Panc1 (cell line): ENCODE data around the gene AMZ1. TPM values are rescaled to one million over a fixed set of nuclear protein-coding genes. Genes with fewer than 3 reads are reported as not detected.

Experiments
- ATAC-seq: fragments of 200-7000 bp; cut with Tn5 transposase; 2 replicates; pipeline ENCODE4 v1.9.1; 2020; ENCODE audit warnings: mild to moderate bottlenecking, moderate library complexity
- BruUV-seq: library from RNA; stranded (reverse); fragments of 400-500 nt; replicated peaks from 2 replicates; lab custom pipeline; 2021; lab: Mats Ljungman, UMichigan
- CTCF ChIA-PET: fragments of 300-600 bp; sonication (Branson Sonifier 250); formaldehyde crosslinking; loops from one replicate; lab custom pipeline; 2022; ENCODE audit warnings: antibody characterized with exemption; lab: Charles Lee
- POLR2A ChIA-PET: fragments of 300-600 bp; sonication (Branson Sonifier 250); formaldehyde crosslinking; loops from one replicate; lab custom pipeline; 2022; ENCODE audit warnings: antibody characterized with exemption; lab: Charles Lee
- DNase-seq: peaks from one replicate; pipeline ENCODE4 v3.0.0-alpha.2; 2010; ENCODE audit warnings: low read depth, low spot score
- H3K27ac ChIP-seq: 2 replicates; pipeline ENCODE4 v1.5.1; 2011; ENCODE audit warnings: mild to moderate bottlenecking, low read length, inconsistent platforms
- H3K27me3 ChIP-seq: fragments of 200-500 bp; sonication (Bioruptor generic); 2 replicates; pipeline ENCODE4 v1.6.0; 2014; ENCODE audit warnings: low read length, inconsistent platforms; ENCODE audit not compliant: control insufficient read depth, insufficient read depth
- H3K36me3 ChIP-seq: fragments of 200-500 bp; sonication (Bioruptor generic); 2 replicates; pipeline ENCODE4 v1.5.1; 2014; ENCODE audit warnings: inconsistent platforms, mild to moderate bottlenecking, low read length, moderate library complexity; ENCODE audit not compliant: control insufficient read depth, insufficient read depth
- H3K4me1 ChIP-seq: 2 replicates; pipeline ENCODE4 v1.5.1; 2011; ENCODE audit warnings: inconsistent platforms, mild to moderate bottlenecking, low read length, moderate library complexity; ENCODE audit not compliant: control insufficient read depth, insufficient read depth
- H3K4me3 ChIP-seq, 2 experiments: 2 replicates each; pipeline ENCODE4 v1.5.1; 2011 to 2012; ENCODE audit warnings: low read depth in 2 of 2, low read length in 2 of 2, mild to moderate bottlenecking in 2 of 2, inconsistent platforms in 1 of 2, moderate library complexity in 1 of 2
- H3K9me3 ChIP-seq: fragments of 200-500 bp; sonication (Bioruptor generic); 2 replicates; pipeline ENCODE4 v1.5.1; 2014; ENCODE audit warnings: low read depth, mild to moderate bottlenecking, inconsistent platforms, low read length, moderate library complexity; ENCODE audit not compliant: control insufficient read depth, insufficient read depth
- CTCF ChIP-seq: fragments of 450-650 bp; IDR thresholded peaks from 2 replicates; pipeline ENCODE4 v1.5.1; 2017; ENCODE audit warnings: mild to moderate bottlenecking
- POLR2AphosphoS5 ChIP-seq: IDR thresholded peaks from 2 replicates; pipeline ENCODE4 v1.6.1; 2012; ENCODE audit warnings: mild to moderate bottlenecking, low read depth, low read length, moderate library complexity
- REST ChIP-seq, 2 experiments: IDR thresholded peaks; 2 replicates each; pipeline ENCODE4 v1.6.1; 2011 to 2012; ENCODE audit warnings: low read depth in 2 of 2, control low read depth in 1 of 2, low read length in 1 of 2, mild to moderate bottlenecking in 1 of 2, moderate library complexity in 1 of 2; ENCODE audit not compliant: insufficient read depth in 1 of 2
- SIN3A ChIP-seq: IDR thresholded peaks from 2 replicates; pipeline ENCODE4 v1.6.1; 2012; ENCODE audit warnings: low read depth, mild to moderate bottlenecking, low read length, moderate library complexity, borderline replicate concordance; ENCODE audit not compliant: insufficient read depth
- TCF7L2 ChIP-seq: IDR thresholded peaks from 2 replicates; pipeline ENCODE4 v1.6.1; 2011; ENCODE audit warnings: mild to moderate bottlenecking, low read depth, low read length, inconsistent platforms
- in situ Hi-C: cut with HindIII; loops from 2 replicates; pipeline ENCODE4 v1.10.0; 2016; ENCODE audit warnings: low sequenced_read_pairs, low pct_unique_long_range_greater_than_20kb
- intact Hi-C: fragments of 100-400 bp; cut with micrococcal nuclease; formaldehyde crosslinking; loops from one replicate; pipeline ENCODE4 v1.10.0; 2022; ENCODE audit not compliant: unreplicated experiment
- total RNA-seq: library from RNA; stranded (reverse); gene quantifications from one replicate; pipeline ENCODE4 v1.2.1, GENCODE V29; 2021; ENCODE audit not compliant: unreplicated experiment

The AMZ1 gene
- total RNA-seq, 1 experiment from 2014 or later: 0.57 TPM

GRCh38 chr7:2638224-2638991 is 49.6 kb upstream of the AMZ1 start:
- no peak for DNase-seq
- in situ Hi-C loops (no loop called here), intact Hi-C loops (no loop called here)
- Histone ChIP-seq H3K27me3 (no peaks in the 10 kb centered on the region), H3K4me1 (peaks cover 91% of the 10 kb centered on the region), H3K27ac (peak overlapping the region; percentile 96), H3K9me3 (no peaks in the 10 kb centered on the region), H3K36me3 (no peaks in the 10 kb centered on the region), H3K4me3 (0 out of 4 replicates have a peak overlapping the region, but pooled peaks of 1 of the 2 experiments have one; percentile 12)
- TF ChIP-seq POLR2AphosphoS5: no peak
- no peak for TF ChIP-seq REST (IDR thresholded peaks at IDR 0.05; ENCODE audit: insufficient read depth in 1 of 2, low read depth in 2 of 2, low read length in 1 of 2)
- TF ChIP-seq TCF7L2: no peak
- no peak for TF ChIP-seq CTCF
- TF ChIP-seq SIN3A: no peak
- ChIA-PET CTCF (interaction anchor here (0.6 kb wide), 1 partner anchor 52 kb away, joined by 3 read pairs; no protein-coding TSS in a partner anchor), POLR2A (interaction anchor here (0.5 kb wide), 1 partner anchor 160 kb away, joined by 3 read pairs; no protein-coding TSS in a partner anchor)
- no TSS peak for BruUV-seq
- ATAC-seq: peak; percentile 5; the same call in 1 of the 2 replicates

- H3K36me3 ChIP-seq: no peaks in the 10 kb centered on the region
- TF ChIP-seq REST (IDR thresholded peaks at IDR 0.05; ENCODE audit: insufficient read depth in 1 of 2, low read depth in 2 of 2, low read length in 1 of 2) (no peak), POLR2AphosphoS5 (no peak), SIN3A (no peak), CTCF (no peak)
- no peaks in the 10 kb centered on the region for H3K27me3 ChIP-seq
- CTCF ChIA-PET: no interaction called here
- no TSS peak for BruUV-seq
- POLR2A ChIA-PET: interaction anchor here (0.5 kb wide), 1 partner anchor 161 kb away, joined by 3 read pairs; no protein-coding TSS in a partner anchor
- H3K4me1 ChIP-seq: peaks cover 94% of the 10 kb centered on the region
- peak overlapping the region; percentile 96 for H3K27ac ChIP-seq
- no peak for DNase-seq
- ATAC-seq: peak; percentile 19
- in situ Hi-C loops: no loop called here
- intact Hi-C loops: no loop called here
- H3K4me3 ChIP-seq: no peak overlapping the region
- no peaks in the 10 kb centered on the region for H3K9me3 ChIP-seq
These were observed 48.8 kb upstream of the AMZ1 start for GRCh38 chr7:2639181-2639681.
